Kidney (tissue), 14 donors: ENCODE measurements around the gene METRNL. TPM values are rescaled to one million over a fixed set of nuclear protein-coding genes. Genes with fewer than 3 reads are reported as not detected.
"Not testable (repeated sequence)": the region's sequence is repeated elsewhere in the genome, so short reads cannot be mapped to it uniquely, and the experiment has no call there.

Experiments used
- DNase-seq, 5 donors: peaks; one replicate each; pipeline ENCODE4 v3.0.0-alpha.2; 2013 to 2020
- FAIRE-seq: peaks from 2 replicates; lab custom pipeline; 2012; peaks lifted over from hg19 to GRCh38; lab: Jason Lieb, UNC
- H3K27ac ChIP-seq, 2 donors: one replicate each; pipeline ENCODE4 v1.7.0; 2013; ENCODE audit warnings: low read depth in 2 of 2, low read length in 2 of 2, inconsistent platforms in 1 of 2
- H3K27me3 ChIP-seq: one replicate; pipeline ENCODE4 v1.7.1; 2013; ENCODE audit warnings: low read length, inconsistent platforms; ENCODE audit not compliant: control insufficient read depth, insufficient read depth
- H3K36me3 ChIP-seq, 3 donors: one replicate each; pipeline versions ENCODE4 v1.7.0 to v1.7.1; 2013; ENCODE audit warnings: low read length in 3 of 3, control low read depth in 1 of 3, inconsistent platforms in 1 of 3; ENCODE audit not compliant: insufficient read depth in 3 of 3, control insufficient read depth in 2 of 3
- H3K4me1 ChIP-seq, 3 donors: one replicate each; pipeline versions ENCODE4 v1.7.0 to v1.7.1; 2013; ENCODE audit warnings: low read length in 3 of 3, inconsistent platforms in 1 of 3, low read depth in 1 of 3; ENCODE audit not compliant: control insufficient read depth in 2 of 3, insufficient read depth in 2 of 3
- H3K4me3 ChIP-seq, 3 donors: one replicate each; pipeline versions ENCODE4 v1.7.0 to v1.8.1; 2013; ENCODE audit warnings: low read length in 3 of 3, control low read depth in 1 of 3, inconsistent platforms in 1 of 3
- H3K9ac ChIP-seq, 3 donors: one replicate each; pipeline versions ENCODE4 v1.7.0 to v1.7.1; 2013; ENCODE audit warnings: low read length in 3 of 3, control low read depth in 1 of 3, inconsistent platforms in 1 of 3
- H3K9me3 ChIP-seq, 3 donors: one replicate each; pipeline versions ENCODE4 v1.7.0 to v1.7.1; 2013; ENCODE audit warnings: low read length in 3 of 3, control low read depth in 1 of 3, inconsistent platforms in 1 of 3; ENCODE audit not compliant: control insufficient read depth in 2 of 3, insufficient read depth in 1 of 3
- CTCF ChIP-seq: IDR thresholded peaks from 3 replicates; pipeline ENCODE4 v1.5.1; 2012; ENCODE audit warnings: mild to moderate bottlenecking, moderate library complexity, borderline replicate concordance; ENCODE audit not compliant: insufficient read depth; ENCODE audit errors: extremely low read depth
- intact Hi-C: fragments of 100-400 bp; cut with DNase I; formaldehyde crosslinking; loops from one replicate; pipeline ENCODE4 v1.11.1; 2022
- polyA plus RNA-seq: library from polyadenylated mRNA; stranded (reverse); fragments of 350-450 nt; fragmentation: Illumina TruSeq; extraction: RNeasy Lipid Tissue Mini Kit (QIAGEN cat#74804); gene quantifications from one replicate; pipeline ENCODE4 v1.2.3, GENCODE V29; 2014; ENCODE audit warnings: low read depth, low replicate concordance; ENCODE audit not compliant: insufficient read depth
- total RNA-seq: library from RNA; stranded (reverse); fragmentation: NEBNext Ultra II Directional; extraction: Animal tissue kit (Norgen Biotek cat#: 25700); gene quantifications from one replicate; pipeline ENCODE4 v1.2.1, GENCODE V29; 2021
- donor health status: control.
- donor health status: control.
- donor health status: control.
- donor health status: control.
- donor health status: control.
- donor health status: DM: yes; HTN: yes; CAD: no.
- donor health status: Normal renal cell carcinoma (clear cell type).

Gene METRNL
- total and polyA plus RNA-seq, 2 donors from 2014 or later = 61.5 to 107 TPM

- DNase-seq (peak in 3 of 5 donors; percentile 9 to 51 (median 45)), FAIRE-seq (no peak)
- Histone ChIP-seq H3K4me3 (no peak overlapping the region), H3K9ac (no peak overlapping the region), H3K27me3 (no peaks in the 10 kb centered on the region), H3K4me1 (peaks cover 0 to 3% (median 0%) of the 10 kb centered on the region in 3 donors), H3K27ac (no peak overlapping the region), H3K9me3 (no peaks in the 10 kb centered on the region), H3K36me3 (no peaks in the 10 kb centered on the region)
- intact Hi-C loops = no loop called here
- TF ChIP-seq CTCF = no peak
Observed at GRCh38 chr17:83118071-83118841, 38.8 kb downstream of the METRNL start.

- intact Hi-C loops = no loop called here
- no peak overlapping the region for H3K4me3 ChIP-seq
- DNase-seq = peak in 1 of 5 donors; percentile 62
- TF ChIP-seq CTCF = no peak
- H3K9ac ChIP-seq = no peak overlapping the region
- H3K4me1 ChIP-seq = peaks cover 0 to 3% (median 0%) of the 10 kb centered on the region in 3 donors
- no peaks in the 10 kb centered on the region for H3K36me3 ChIP-seq
- FAIRE-seq = no peak
- H3K9me3 ChIP-seq = no peaks in the 10 kb centered on the region
- no peaks in the 10 kb centered on the region for H3K27me3 ChIP-seq
- H3K27ac ChIP-seq = no peak overlapping the region
Observed at GRCh38 chr17:83119987-83120864, 40.8 kb downstream of the METRNL start.

- H3K9ac ChIP-seq, H3K4me1 ChIP-seq, intact Hi-C loops, FAIRE-seq, H3K27me3 ChIP-seq, H3K9me3 ChIP-seq, H3K4me3 ChIP-seq, H3K36me3 ChIP-seq, H3K27ac ChIP-seq, DNase-seq: not testable (repeated sequence)
Observed at GRCh38 chr17:83121473-83121872, 42.1 kb downstream of the METRNL start.
